GM19043 (cell line): ENCODE measurements around the gene DDAH2.

Source experiments
- ATAC-seq: cut with Tn5 transposase; IDR thresholded peaks from one replicate; pipeline ENCODE4 v1.9.1; 2021; ENCODE audit warnings: low read depth; ENCODE audit not compliant: unreplicated experiment

Gene DDAH2

GRCh38 chr6:31733734-31734133 is 4.6 kb upstream of the DDAH2 start:
- ATAC-seq, result no peak

- ATAC-seq, result no peak
Measured at GRCh38 chr6:31732029-31732428, 2.9 kb upstream of the DDAH2 start.

GRCh38 chr6:31730631-31731086 is 1.6 kb upstream of the DDAH2 start:
- ATAC-seq, result no peak

GRCh38 chr6:31729979-31730630 is 1.0 kb upstream of the DDAH2 start:
- ATAC-seq, result no peak

- ATAC-seq, result no peak
Measured at GRCh38 chr6:31729515-31729978, 448 bp upstream of the DDAH2 start.

GRCh38 chr6:31727717-31728671 is 1.1 kb downstream of the DDAH2 start:
- no peak for ATAC-seq

- ATAC-seq, result peak; percentile 65
Measured at GRCh38 chr6:31727034-31727716, 1.9 kb downstream of the DDAH2 start.

- no peak for ATAC-seq
Measured at GRCh38 chr6:31725502-31726350, 3.4 kb downstream of the DDAH2 start.

- ATAC-seq, result no peak
Measured at GRCh38 chr6:31723980-31724691, 5.0 kb downstream of the DDAH2 start.

- no peak for ATAC-seq
Measured at GRCh38 chr6:31723245-31723979, 5.7 kb downstream of the DDAH2 start, which contains the start of gene MPIG6B. TSS of gene MPIG6B (plus strand) at chr6:31723373. CDS start at chr6:31723384, 11 bp downstream.

GRCh38 chr6:31722173-31722572 is 6.9 kb downstream of the DDAH2 start:
- ATAC-seq, result no peak

- no peak for ATAC-seq
Measured at GRCh38 chr6:31721351-31722020, 7.6 kb downstream of the DDAH2 start, which contains the start of gene LY6G6C. TSS of gene LY6G6C (minus strand) at chr6:31721746. CDS start at chr6:31721679, 67 bp downstream.

GRCh38 chr6:31720196-31720770 is 8.8 kb downstream of the DDAH2 start:
- ATAC-seq, result no peak

GRCh38 chr6:31719001-31719400 is 10.1 kb downstream of the DDAH2 start:
- no peak for ATAC-seq

GRCh38 chr6:31718265-31718664 is 10.8 kb downstream of the DDAH2 start:
- ATAC-seq, result no peak

GRCh38 chr6:31717499-31718222 is 11.4 kb downstream of the DDAH2 start:
- no peak for ATAC-seq
